Heart right ventricle (tissue), 16 donors: ENCODE results near the gene KCNK10. TPM values are rescaled to one million over a fixed set of nuclear protein-coding genes. Genes with fewer than 3 reads are reported as not detected.
A peak's percentile ranks its signal among the peaks of the same experiment; 100 is the strongest.
"Not testable (repeated sequence)": the region's sequence is repeated elsewhere in the genome, so short reads cannot be mapped to it uniquely, and the experiment has no call there.

Source experiments
- ATAC-seq, 8 donors: fragments of 200-7000 bp; cut with Tn5 transposase; one replicate each; pipeline ENCODE4 v1.9.1; 2020; ENCODE audit warnings: mild to moderate bottlenecking in 8 of 8, moderate library complexity in 8 of 8, moderate number of reproducible peaks in 1 of 8
- DNase-seq, 2 donors: peaks; one replicate each; pipeline ENCODE4 v3.0.0-alpha.2; 2020
- H3K27ac ChIP-seq, 10 donors: fragments of 200-600 bp; sonication (generic) in 2 of 10; one replicate each; pipeline versions ENCODE4 v1.5.0 to v1.8.0; 2020 to 2022; ENCODE audit warnings: mild to moderate bottlenecking in 3 of 10
- H3K27me3 ChIP-seq, 7 donors: fragments of 200-600 bp; one replicate each; pipeline ENCODE4 v1.8.0; 2021 to 2022; ENCODE audit warnings: mild to moderate bottlenecking in 2 of 7
- H3K36me3 ChIP-seq, 9 donors: fragments of 200-600 bp; sonication (generic) in 1 of 9; one replicate each; pipeline versions ENCODE4 v1.5.0 to v1.8.0; 2020 to 2022; ENCODE audit warnings: mild to moderate bottlenecking in 2 of 9
- H3K4me1 ChIP-seq, 9 donors: fragments of 200-600 bp; sonication (generic) in 1 of 9; one replicate each; pipeline versions ENCODE4 v1.5.0 to v1.8.0; 2020 to 2022; ENCODE audit warnings: mild to moderate bottlenecking in 4 of 9
- H3K4me3 ChIP-seq, 10 donors: fragments of 200-600 bp; sonication (generic) in 2 of 10; one replicate each; pipeline versions ENCODE4 v1.5.0 to v1.8.0; 2020 to 2022; ENCODE audit warnings: mild to moderate bottlenecking in 7 of 10, moderate library complexity in 2 of 10
- H3K9me3 ChIP-seq, 11 donors: fragments of 200-600 bp in 10 of 11; sonication (generic) in 2 of 11; one replicate each; pipeline versions ENCODE4 v1.5.0 to v1.8.0; 2013 to 2022; ENCODE audit warnings: mild to moderate bottlenecking in 2 of 11, control low read depth in 1 of 11, moderate library complexity in 1 of 11
- CTCF ChIP-seq, 9 donors: fragments of 200-600 bp; sonication (generic) in 2 of 9; IDR thresholded peaks; one replicate each; pipeline versions ENCODE4 v1.5.0 to v1.8.0; 2021 to 2022; ENCODE audit warnings: antibody characterized with exemption in 9 of 9, mild to moderate bottlenecking in 5 of 9, moderate library complexity in 1 of 9
- WGBS, 2 donors: extraction: QIAGEN DNeasy Blood & Tissue Kit; methylation state at CpG; one replicate each; pipeline ENCODE4 v1.1.7; 2013; ENCODE audit warnings: inconsistent platforms in 1 of 2; 5-methylcytosine and 5-hydroxymethylcytosine counted together
- intact Hi-C, 10 donors: fragments of 100-400 bp; cut with DNase I; formaldehyde crosslinking; loops; one replicate each; pipeline versions ENCODE4 v1.11.1 to v1.14.2; 2022
- polyA plus RNA-seq, 2 donors: library from polyadenylated mRNA; stranded (reverse); fragments of 200-250 nt; gene quantifications; one replicate each; pipeline ENCODE4 v1.2.3, GENCODE V29; 2013
- total RNA-seq, 10 donors: library from RNA; stranded (reverse); fragmentation: NEBNext Ultra II Directional in 3 of 10; extraction: Animal tissue kit (Norgen Biotek cat#: 25700) in 3 of 10; gene quantifications; one replicate each; pipeline versions ENCODE4 v1.2.1 to v1.2.4, GENCODE V29; 2021 to 2023
- donor health status: Arrhythmogenic right ventricular cardiomyopathy.
- donor health status: ischemic (EF 13 %, LVEDD 7.1; RV severe dilation, severe dysfunction).
- donor health status: healthy with polysubstance abuse.
- donor health status: DM: no; HTN: yes; CAD: no.
- donor health status: DM: no; HTN: no; CAD: no.
- donor health status: ischemic (EF 25% LVEDD 6.9; RV normal size, moderate dysfunction).
- donor health status: ischemic (EF 25% LVEDD 5.7; RV mildly dilated, moderate dysfunction).
- donor health status: healthy.
- donor health status: DM: yes; HTN: yes; CAD: no.
- donor health status: Ischemic cardiomyopathy.
- donor health status: ischemic (EF 35%, LVEDD 5.7; RV mildly dilated, moderate dysfunction).
- donor health status: nonischemic (EF 11% LVEDD 7.7; RV severe dilation, severe dysfunction).
- donor health status: DM: yes; HTN: yes; CAD: no.
- donor health status: PGD.
- donor health status: ischemic (EF 29% LVEDD 5.4; RV normal size, mild dysfunction).
- donor health status: nonischemic (EF 23%, LVEDD 6.1; RV moderate dilation, normal function).

Gene KCNK10
- total and polyA plus RNA-seq, 12 donors: 0.01 to 0.21 (median 0.11) TPM; not detected in 9

GRCh38 chr14:88264116-88264515 is 59.0 kb downstream of the KCNK10 start:
- no peak overlapping the region for H3K4me3 ChIP-seq
- H3K27me3 ChIP-seq: peaks cover 0 to 8% (median 0%) of the 10 kb centered on the region in 7 donors
- intact Hi-C loops: no loop called here
- no peak for TF ChIP-seq CTCF (IDR thresholded peaks at IDR 0.05)
- peak in 1 of 8 donors; percentile 37 for ATAC-seq
- H3K36me3 ChIP-seq: no peaks in the 10 kb centered on the region
- no peak overlapping the region for H3K27ac ChIP-seq
- no peaks in the 10 kb centered on the region for H3K4me1 ChIP-seq
- WGBS, 2 donors: 60 to 77% methylated on average over 6 of the region's 6 CpGs
- H3K9me3 ChIP-seq: no peaks in the 10 kb centered on the region
- DNase-seq: no peak

- H3K27me3 ChIP-seq, H3K4me1 ChIP-seq, H3K9me3 ChIP-seq, H3K27ac ChIP-seq, H3K4me3 ChIP-seq, ATAC-seq, H3K36me3 ChIP-seq, intact Hi-C loops, DNase-seq: not testable (repeated sequence)
- WGBS, 2 donors: 79% methylated on average over 3 of the region's 3 CpGs
Measured at GRCh38 chr14:88261302-88261701, 61.8 kb downstream of the KCNK10 start.

GRCh38 chr14:88258021-88258420 is 65.0 kb downstream of the KCNK10 start:
- DNase-seq (no peak), ATAC-seq (no peak)
- Histone ChIP-seq H3K27ac (no peak overlapping the region), H3K9me3 (no peaks in the 10 kb centered on the region), H3K4me3 (no peak overlapping the region), H3K27me3 (peaks cover 0 to 10% (median 0%) of the 10 kb centered on the region in 7 donors), H3K36me3 (no peaks in the 10 kb centered on the region), H3K4me1 (no peaks in the 10 kb centered on the region)
- intact Hi-C loops: no loop called here
- 79 to 83% methylated on average over 4 of the region's 4 CpGs for WGBS, 2 donors
- no peak for TF ChIP-seq CTCF (IDR thresholded peaks at IDR 0.05)

GRCh38 chr14:88256997-88257950 is 65.8 kb downstream of the KCNK10 start:
- H3K4me1 ChIP-seq: no peaks in the 10 kb centered on the region
- H3K36me3 ChIP-seq: no peaks in the 10 kb centered on the region
- no peak for TF ChIP-seq CTCF (IDR thresholded peaks at IDR 0.05)
- peaks cover 0 to 10% (median 0%) of the 10 kb centered on the region in 7 donors for H3K27me3 ChIP-seq
- ATAC-seq: no peak
- H3K27ac ChIP-seq: no peak overlapping the region
- intact Hi-C loops: no loop called here
- no peak overlapping the region for H3K4me3 ChIP-seq
- no peaks in the 10 kb centered on the region for H3K9me3 ChIP-seq
- 61 to 65% methylated on average over 9 of the region's 9 CpGs for WGBS, 2 donors
- DNase-seq: no peak

- Histone ChIP-seq H3K36me3 (no peaks in the 10 kb centered on the region), H3K27me3 (peaks cover 0 to 10% (median 0%) of the 10 kb centered on the region in 7 donors), H3K27ac (no peak overlapping the region), H3K9me3 (no peaks in the 10 kb centered on the region), H3K4me1 (no peaks in the 10 kb centered on the region), H3K4me3 (no peak overlapping the region)
- ATAC-seq: no peak
- DNase-seq: no peak
- no peak for TF ChIP-seq CTCF (IDR thresholded peaks at IDR 0.05)
- WGBS, 2 donors: 70 to 76% methylated on average over 4 of the region's 4 CpGs
- intact Hi-C loops: no loop called here
Measured at GRCh38 chr14:88255798-88256197, 67.3 kb downstream of the KCNK10 start.
